ENCODE measurements around the gene PPP3CA. TPM values are rescaled to one million over a fixed set of nuclear protein-coding genes. Genes with fewer than 3 reads are reported as not detected.
A peak's percentile ranks its signal among the peaks of the same experiment; 100 is the strongest.

The PPP3CA gene
- total and polyA plus RNA-seq, 2 of the 13 experiments (the other 11 are each of a cell fraction or from before 2014, with no cell fraction given) = 4.8 to 13.2 TPM

GRCh38 chr4:101169044-101170014 lies 178.0 kb downstream of the PPP3CA start (continued):
- peak; percentile 99 for TF ChIP-seq SMC3 (IDR thresholded peaks at IDR 0.05; ENCODE audit: low read length)
- TF ChIP-seq ZBTB34 (CRISPR knock-in tag; IDR thresholded peaks at IDR 0.05) = no peak
- TF ChIP-seq ZNF510 (CRISPR knock-in tag; IDR thresholded peaks at IDR 0.05; ENCODE audit: low read depth) = no peak
- TF ChIP-seq KMT2B (CRISPR knock-in tag; IDR thresholded peaks at IDR 0.05) = peak; percentile 70; the same call in 1 of the 2 replicates
- TF ChIP-seq ZMYM3 (CRISPR knock-in tag; IDR thresholded peaks at IDR 0.05) = no peak
- TF ChIP-seq ZNF672 (CRISPR knock-in tag; IDR thresholded peaks at IDR 0.05) = no peak
- TF ChIP-seq AKAP8 (CRISPR knock-in tag; IDR thresholded peaks at IDR 0.05) = no peak
- TF ChIP-seq ZNF570 (CRISPR knock-in tag; IDR thresholded peaks at IDR 0.05; ENCODE audit: borderline replicate concordance) = no peak
- 0 out of 2 replicates have a peak, but pooled peaks have one; percentile 16 for TF ChIP-seq RCOR2 (CRISPR knock-in tag; IDR thresholded peaks at IDR 0.05)
- no peak for TF ChIP-seq ELF4 (CRISPR knock-in tag; IDR thresholded peaks at IDR 0.05; ENCODE audit: borderline replicate concordance)
- no peak for TF ChIP-seq STAT5B (CRISPR knock-in tag; IDR thresholded peaks at IDR 0.05)
- no peak for TF ChIP-seq TRIM24 (CRISPR knock-in tag; IDR thresholded peaks at IDR 0.05)
- no peak for TF ChIP-seq ZNF513 (CRISPR knock-in tag; conservative IDR thresholded peaks at IDR 0.05)
- peak; percentile 43 for TF ChIP-seq TBX2 (CRISPR knock-in tag; IDR thresholded peaks at IDR 0.05; ENCODE audit: borderline replicate concordance)
- TF ChIP-seq NCOA1 (CRISPR knock-in tag; IDR thresholded peaks at IDR 0.05) = no peak
- peak; percentile 96 for TF ChIP-seq CTCF (CRISPR knock-in tag; IDR thresholded peaks at IDR 0.05)
- TF ChIP-seq TRAFD1 (CRISPR knock-in tag; IDR thresholded peaks at IDR 0.05; ENCODE audit: borderline replicate concordance) = no peak
- peak; percentile 98 to 100 for TF ChIP-seq MAFK (conservative IDR thresholded peaks at IDR 0.05 in 1 of 2, IDR thresholded peaks at IDR 0.05 in 1 of 2; ENCODE audit: low read length in 2 of 2)
- TF ChIP-seq ZFP82 (CRISPR knock-in tag; IDR thresholded peaks at IDR 0.05; ENCODE audit: borderline replicate concordance) = no peak
- 0 out of 2 replicates have a peak, but pooled peaks have one; percentile 53 for TF ChIP-seq ZNF580 (CRISPR knock-in tag; IDR thresholded peaks at IDR 0.05; ENCODE audit: borderline replicate concordance, low read depth)
- TF ChIP-seq MTF2 (CRISPR knock-in tag; IDR thresholded peaks at IDR 0.05; ENCODE audit: borderline replicate concordance) = no peak
